ENCODE data around the gene GRXCR1. TPM values are rescaled to one million over a fixed set of nuclear protein-coding genes. Genes with fewer than 3 reads are reported as not detected.

The GRXCR1 gene
- total RNA-seq, 2 experiments from 2014 or later = not detected

DNA sequence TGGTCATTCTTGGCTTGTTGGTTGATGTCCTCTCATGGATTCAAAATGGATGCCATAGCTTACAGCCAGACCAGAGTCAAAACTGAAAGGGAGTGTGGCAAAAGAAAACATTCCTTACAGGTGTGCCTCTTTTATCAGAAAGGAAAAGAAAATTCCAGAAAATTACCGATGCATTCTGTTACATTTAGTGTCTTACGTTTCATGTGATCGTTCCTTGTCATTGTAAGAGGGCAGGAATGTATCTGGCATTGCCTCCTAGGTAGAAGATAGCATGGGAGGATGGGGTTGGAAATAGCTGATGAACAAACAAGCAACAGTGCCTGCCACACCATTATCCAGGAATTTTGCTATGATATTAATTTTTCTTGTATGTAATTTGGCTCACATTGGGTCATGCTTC, 13.1 kb downstream of the GRXCR1 start:
- H3K9me3 Mint-ChIP-seq = no peaks in the 10 kb centered on the region
- H3K27ac Mint-ChIP-seq = no peak overlapping the region
- H3K4me1 Mint-ChIP-seq (ENCODE audit: low read depth) = no peaks in the 10 kb centered on the region
- no peak for DNase-seq
- H3K36me3 Mint-ChIP-seq (ENCODE audit: low read depth) = no peaks in the 10 kb centered on the region
- CTCF ChIA-PET = no interaction called here
- intact Hi-C loops (cut with micrococcal nuclease) = no loop called here
- H3K4me3 Mint-ChIP-seq = no peak overlapping the region
- H3K27me3 Mint-ChIP-seq (ENCODE audit: low read depth) = peaks cover 14% of the 10 kb centered on the region

DNA sequence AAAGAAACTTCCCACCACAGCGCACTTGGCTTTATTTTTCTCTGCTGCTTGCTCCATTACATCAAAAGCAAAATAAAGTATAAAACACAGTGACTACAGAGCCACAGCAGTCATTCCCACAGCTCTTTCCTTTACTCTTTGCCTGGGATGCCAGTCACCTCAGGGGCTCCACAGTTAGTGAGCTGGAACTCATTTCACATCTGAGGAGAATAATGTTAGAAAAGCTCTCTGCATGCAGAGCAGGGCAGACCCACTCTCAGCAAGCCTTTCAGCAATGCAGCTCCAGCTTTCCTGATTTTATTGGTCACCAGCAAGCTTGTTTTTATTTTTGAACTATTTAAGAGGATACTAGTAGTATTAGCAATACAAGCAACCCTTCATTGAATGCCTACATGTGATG, 13.8 kb downstream of the GRXCR1 start:
- DNase-seq = no peak
- CTCF ChIA-PET = no interaction called here
- no peaks in the 10 kb centered on the region for H3K36me3 Mint-ChIP-seq (ENCODE audit: low read depth)
- peaks cover 14% of the 10 kb centered on the region for H3K27me3 Mint-ChIP-seq (ENCODE audit: low read depth)
- intact Hi-C loops (cut with micrococcal nuclease) = no loop called here
- H3K4me3 Mint-ChIP-seq = no peak overlapping the region
- H3K4me1 Mint-ChIP-seq (ENCODE audit: low read depth) = no peaks in the 10 kb centered on the region
- H3K27ac Mint-ChIP-seq = no peak overlapping the region
- no peaks in the 10 kb centered on the region for H3K9me3 Mint-ChIP-seq

DNA sequence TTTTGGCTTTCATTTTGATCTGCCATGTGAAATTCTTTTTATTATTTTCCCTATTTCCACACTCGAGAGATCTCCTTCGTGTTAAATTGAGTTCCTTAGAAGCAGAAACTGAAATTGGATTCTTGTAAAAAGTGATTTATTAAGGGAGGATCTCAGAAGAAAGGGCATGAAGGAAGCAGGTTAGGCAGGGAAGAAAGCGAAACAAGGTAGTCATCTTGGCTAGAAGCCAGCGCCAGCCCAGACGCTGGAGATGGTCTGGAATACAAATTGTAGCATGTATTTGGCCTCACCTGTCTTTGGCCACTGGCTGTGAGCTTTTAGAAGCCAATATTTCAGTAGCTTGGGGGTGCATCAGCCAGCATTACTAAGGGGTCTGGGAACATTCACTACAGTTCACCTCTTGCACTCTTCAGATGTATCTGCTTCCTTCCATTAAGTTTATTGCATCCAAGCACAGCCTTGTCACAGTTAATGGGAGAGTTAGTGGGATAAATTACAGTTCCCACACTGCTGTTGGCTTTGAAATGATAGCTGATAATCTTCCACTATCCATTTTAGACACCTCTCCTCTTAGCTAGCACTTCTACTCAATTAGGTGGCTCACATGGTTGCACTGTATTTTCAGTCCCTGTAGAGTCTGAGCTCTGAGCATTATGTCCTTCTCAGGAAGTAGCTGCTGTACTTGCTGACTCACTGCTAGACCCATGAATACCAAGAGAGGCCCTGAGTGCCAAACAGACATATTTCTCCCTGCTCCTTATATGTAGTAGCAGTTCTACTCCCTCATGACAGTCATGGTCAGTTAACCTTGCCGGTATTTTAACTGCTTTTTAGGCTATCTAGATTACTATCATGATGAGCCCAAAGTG, 14.6 kb downstream of the GRXCR1 start:
- no peak overlapping the region for H3K4me3 Mint-ChIP-seq
- DNase-seq = no peak
- H3K27me3 Mint-ChIP-seq (ENCODE audit: low read depth) = peaks cover 14% of the 10 kb centered on the region
- CTCF ChIA-PET = no interaction called here
- intact Hi-C loops (cut with micrococcal nuclease) = no loop called here
- H3K27ac Mint-ChIP-seq = no peak overlapping the region
- H3K4me1 Mint-ChIP-seq (ENCODE audit: low read depth) = no peaks in the 10 kb centered on the region
- H3K9me3 Mint-ChIP-seq = no peaks in the 10 kb centered on the region
- H3K36me3 Mint-ChIP-seq (ENCODE audit: low read depth) = no peaks in the 10 kb centered on the region

DNA sequence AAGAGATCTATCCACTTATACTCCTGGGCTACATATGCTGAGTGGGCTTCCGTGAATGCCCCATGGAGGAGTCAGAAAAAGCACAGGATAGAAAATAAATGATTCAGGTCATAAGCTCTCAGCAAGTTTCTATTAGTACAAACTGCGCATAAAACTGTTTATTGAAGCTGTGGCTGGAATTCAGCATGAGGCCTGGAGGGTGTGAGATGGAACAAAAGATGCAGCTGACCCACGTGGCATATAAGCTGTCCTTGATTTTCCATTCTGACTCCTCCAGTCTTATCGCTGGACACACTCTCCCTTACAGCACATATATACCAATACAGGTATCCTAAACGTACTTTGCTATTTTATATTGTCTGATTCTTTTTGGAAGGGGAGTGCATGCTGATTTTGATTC, 17.9 kb downstream of the GRXCR1 start:
- H3K4me1 Mint-ChIP-seq (ENCODE audit: low read depth) = no peaks in the 10 kb centered on the region
- intact Hi-C loops (cut with micrococcal nuclease) = no loop called here
- H3K9me3 Mint-ChIP-seq = no peaks in the 10 kb centered on the region
- H3K4me3 Mint-ChIP-seq = no peak overlapping the region
- no peaks in the 10 kb centered on the region for H3K36me3 Mint-ChIP-seq (ENCODE audit: low read depth)
- CTCF ChIA-PET = no interaction called here
- H3K27me3 Mint-ChIP-seq (ENCODE audit: low read depth) = peaks cover 14% of the 10 kb centered on the region
- no peak overlapping the region for H3K27ac Mint-ChIP-seq
- no peak for DNase-seq

DNA sequence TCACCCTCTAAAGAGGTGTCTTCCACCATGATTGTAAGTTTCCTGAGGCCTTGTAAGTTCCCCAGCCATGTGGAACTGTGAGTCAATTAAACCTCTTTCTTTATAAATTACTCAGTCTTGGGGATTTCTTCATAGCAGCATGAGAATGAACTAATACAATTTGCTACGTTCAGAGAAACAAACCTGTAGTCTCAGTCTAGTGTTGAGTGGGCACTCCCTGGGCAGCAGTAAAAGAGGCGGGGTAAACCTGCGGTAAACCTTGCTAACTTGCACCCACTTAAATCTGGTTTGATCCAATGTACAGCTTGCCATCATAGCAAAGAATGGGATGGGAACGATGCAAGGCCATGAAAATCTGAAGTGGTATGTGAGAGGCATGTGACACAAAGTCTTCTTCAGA, 22.4 kb downstream of the GRXCR1 start:
- no peak overlapping the region for H3K27ac Mint-ChIP-seq
- no peaks in the 10 kb centered on the region for H3K4me1 Mint-ChIP-seq (ENCODE audit: low read depth)
- no peak overlapping the region for H3K4me3 Mint-ChIP-seq
- H3K9me3 Mint-ChIP-seq = no peaks in the 10 kb centered on the region
- H3K36me3 Mint-ChIP-seq (ENCODE audit: low read depth) = no peaks in the 10 kb centered on the region
- H3K27me3 Mint-ChIP-seq (ENCODE audit: low read depth) = peaks cover 7% of the 10 kb centered on the region
- CTCF ChIA-PET = no interaction called here
- no peak for DNase-seq
- intact Hi-C loops (cut with micrococcal nuclease) = no loop called here

DNA sequence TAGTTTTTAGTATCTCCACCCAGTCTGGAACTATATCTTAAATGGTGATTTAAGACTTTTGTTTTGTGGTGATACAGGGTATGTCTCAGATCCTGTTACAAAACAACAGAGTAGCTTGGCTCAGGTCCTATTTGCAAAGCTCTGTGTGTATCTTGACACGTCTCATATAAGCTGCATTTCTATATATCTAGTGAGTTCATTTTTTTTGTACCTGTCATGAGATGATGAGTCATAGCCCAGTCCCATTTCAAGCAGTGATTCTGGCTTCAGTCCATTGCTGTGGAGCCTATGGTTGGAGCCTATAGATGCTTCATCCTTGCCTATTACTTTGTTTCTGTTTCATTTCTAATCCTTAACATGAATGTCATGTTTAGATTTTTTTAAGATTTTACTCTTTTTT, 23.0 kb downstream of the GRXCR1 start:
- Mint-ChIP-seq H3K36me3 (ENCODE audit: low read depth) (no peaks in the 10 kb centered on the region), H3K4me1 (ENCODE audit: low read depth) (no peaks in the 10 kb centered on the region), H3K27ac (no peak overlapping the region), H3K27me3 (ENCODE audit: low read depth) (peaks cover 1% of the 10 kb centered on the region), H3K4me3 (no peak overlapping the region), H3K9me3 (no peaks in the 10 kb centered on the region)
- CTCF ChIA-PET = no interaction called here
- no peak for DNase-seq
- intact Hi-C loops (cut with micrococcal nuclease) = no loop called here

DNA sequence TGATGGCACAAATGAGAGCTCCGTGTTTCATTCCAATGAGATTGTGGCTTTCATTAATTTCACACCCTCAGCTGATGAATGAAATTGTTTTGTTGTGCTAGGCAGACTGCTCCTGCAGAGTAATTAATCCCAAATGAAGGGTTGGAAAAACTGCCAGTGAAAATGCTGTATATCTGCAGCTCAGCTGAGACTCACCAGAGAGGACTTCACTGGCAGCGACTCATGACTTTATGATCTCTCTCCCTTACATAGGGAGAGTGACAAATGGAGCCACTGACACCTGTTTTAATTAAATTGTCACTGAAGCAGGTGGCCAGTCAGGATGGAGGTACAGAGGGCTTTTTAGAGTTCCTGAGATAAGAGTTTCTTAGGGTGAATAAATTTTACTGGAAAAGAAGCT, 24.8 kb downstream of the GRXCR1 start:
- no peaks in the 10 kb centered on the region for H3K4me1 Mint-ChIP-seq (ENCODE audit: low read depth)
- CTCF ChIA-PET = no interaction called here
- no peaks in the 10 kb centered on the region for H3K36me3 Mint-ChIP-seq (ENCODE audit: low read depth)
- H3K27ac Mint-ChIP-seq = no peak overlapping the region
- H3K9me3 Mint-ChIP-seq = no peaks in the 10 kb centered on the region
- intact Hi-C loops (cut with micrococcal nuclease) = no loop called here
- DNase-seq = no peak
- no peaks in the 10 kb centered on the region for H3K27me3 Mint-ChIP-seq (ENCODE audit: low read depth)
- H3K4me3 Mint-ChIP-seq = no peak overlapping the region

DNA sequence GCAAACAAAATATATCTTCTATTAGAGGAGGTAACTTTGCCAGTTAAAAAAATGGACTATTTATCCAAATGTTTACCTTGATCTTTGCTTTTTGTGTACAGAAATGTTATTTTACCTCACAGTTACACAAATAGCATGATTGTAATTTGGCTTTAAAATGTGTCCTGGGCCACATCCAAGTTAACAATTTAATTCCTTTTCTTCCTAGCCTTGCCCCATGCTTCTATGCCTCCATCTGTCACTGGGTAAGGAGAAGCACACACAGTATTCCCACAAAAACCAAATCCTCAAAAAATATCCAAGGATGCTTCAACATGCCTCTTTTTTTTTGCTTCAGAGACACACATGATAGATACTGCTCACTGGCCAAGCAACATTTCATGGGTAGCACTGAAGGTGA, 30.9 kb downstream of the GRXCR1 start:
- intact Hi-C loops (cut with micrococcal nuclease) = no loop called here
- Mint-ChIP-seq H3K4me3 (no peak overlapping the region), H3K27me3 (ENCODE audit: low read depth) (peaks cover 2% of the 10 kb centered on the region), H3K27ac (no peak overlapping the region), H3K9me3 (no peaks in the 10 kb centered on the region), H3K36me3 (ENCODE audit: low read depth) (no peaks in the 10 kb centered on the region), H3K4me1 (ENCODE audit: low read depth) (no peaks in the 10 kb centered on the region)
- no peak for DNase-seq
- CTCF ChIA-PET = no interaction called here

DNA sequence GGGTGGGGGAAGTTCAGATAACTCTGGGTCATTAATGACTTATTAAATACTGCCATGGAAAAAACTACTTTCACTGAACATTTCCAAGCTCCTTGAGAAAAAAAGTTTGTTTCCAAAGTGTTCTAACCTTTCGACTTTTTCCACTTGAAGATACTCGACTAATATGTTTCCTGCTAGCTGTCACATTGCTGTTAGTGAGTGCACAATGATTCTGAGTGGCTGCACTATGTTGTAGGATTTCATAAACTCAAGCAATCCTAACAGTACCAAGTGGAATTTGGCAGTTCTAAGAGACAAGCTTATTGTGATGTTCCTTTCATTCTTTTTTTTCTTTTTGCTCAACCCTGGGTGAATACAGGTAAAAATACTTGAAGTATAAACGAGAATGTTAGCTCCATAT, 33.4 kb downstream of the GRXCR1 start:
- no peaks in the 10 kb centered on the region for H3K4me1 Mint-ChIP-seq (ENCODE audit: low read depth)
- H3K9me3 Mint-ChIP-seq = no peaks in the 10 kb centered on the region
- H3K27ac Mint-ChIP-seq = no peak overlapping the region
- no peak overlapping the region for H3K4me3 Mint-ChIP-seq
- CTCF ChIA-PET = no interaction called here
- no peak for DNase-seq
- H3K27me3 Mint-ChIP-seq (ENCODE audit: low read depth) = peaks cover 4% of the 10 kb centered on the region
- H3K36me3 Mint-ChIP-seq (ENCODE audit: low read depth) = no peaks in the 10 kb centered on the region
- intact Hi-C loops (cut with micrococcal nuclease) = no loop called here

DNA sequence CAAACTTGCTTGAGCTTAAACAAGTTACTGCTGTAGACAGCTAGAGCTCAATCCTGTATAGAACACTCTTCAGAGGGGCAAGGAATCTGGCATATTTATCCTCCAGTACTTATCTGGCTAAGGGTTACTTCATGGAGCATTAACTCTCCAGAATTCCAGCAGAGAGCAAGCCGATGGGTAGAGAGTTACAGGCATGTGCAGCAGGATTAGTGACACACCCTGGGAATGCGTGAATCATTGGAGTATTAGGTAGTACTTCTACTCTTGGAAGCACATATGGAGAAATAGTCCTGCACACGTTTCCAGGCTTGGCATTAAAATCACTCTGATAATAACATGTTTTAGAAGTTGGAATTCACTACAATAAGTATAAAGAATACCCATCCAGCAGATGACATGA, 35.4 kb downstream of the GRXCR1 start:
- no peaks in the 10 kb centered on the region for H3K9me3 Mint-ChIP-seq
- H3K4me1 Mint-ChIP-seq (ENCODE audit: low read depth) = no peaks in the 10 kb centered on the region
- no peak for DNase-seq
- intact Hi-C loops (cut with micrococcal nuclease) = no loop called here
- CTCF ChIA-PET = no interaction called here
- H3K36me3 Mint-ChIP-seq (ENCODE audit: low read depth) = no peaks in the 10 kb centered on the region
- no peak overlapping the region for H3K27ac Mint-ChIP-seq
- H3K27me3 Mint-ChIP-seq (ENCODE audit: low read depth) = peaks cover 10% of the 10 kb centered on the region
- H3K4me3 Mint-ChIP-seq = no peak overlapping the region

DNA sequence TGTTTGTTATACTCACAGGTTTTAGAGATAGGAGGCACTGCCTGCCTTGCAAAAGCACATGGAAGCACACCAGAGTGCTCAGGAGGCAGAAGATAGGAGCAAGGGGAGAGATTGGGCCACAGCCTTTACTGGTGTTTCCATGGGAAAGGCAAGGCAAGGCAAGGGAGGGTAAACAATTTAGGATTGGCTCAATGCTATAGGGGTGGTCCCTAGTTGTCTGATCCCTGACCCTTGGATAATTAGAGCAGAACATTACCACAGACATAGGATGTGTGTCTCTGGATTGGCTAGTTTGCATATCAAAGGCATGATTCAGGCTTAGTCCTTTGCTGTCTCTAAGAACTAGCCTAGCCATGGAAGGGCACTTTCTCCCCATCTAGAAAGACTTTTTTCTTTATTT, 36.1 kb downstream of the GRXCR1 start:
- H3K36me3 Mint-ChIP-seq (ENCODE audit: low read depth) = no peaks in the 10 kb centered on the region
- intact Hi-C loops (cut with micrococcal nuclease) = no loop called here
- no peak overlapping the region for H3K4me3 Mint-ChIP-seq
- DNase-seq = no peak
- H3K9me3 Mint-ChIP-seq = no peaks in the 10 kb centered on the region
- no peaks in the 10 kb centered on the region for H3K4me1 Mint-ChIP-seq (ENCODE audit: low read depth)
- no peak overlapping the region for H3K27ac Mint-ChIP-seq
- CTCF ChIA-PET = no interaction called here
- H3K27me3 Mint-ChIP-seq (ENCODE audit: low read depth) = peaks cover 10% of the 10 kb centered on the region

DNA sequence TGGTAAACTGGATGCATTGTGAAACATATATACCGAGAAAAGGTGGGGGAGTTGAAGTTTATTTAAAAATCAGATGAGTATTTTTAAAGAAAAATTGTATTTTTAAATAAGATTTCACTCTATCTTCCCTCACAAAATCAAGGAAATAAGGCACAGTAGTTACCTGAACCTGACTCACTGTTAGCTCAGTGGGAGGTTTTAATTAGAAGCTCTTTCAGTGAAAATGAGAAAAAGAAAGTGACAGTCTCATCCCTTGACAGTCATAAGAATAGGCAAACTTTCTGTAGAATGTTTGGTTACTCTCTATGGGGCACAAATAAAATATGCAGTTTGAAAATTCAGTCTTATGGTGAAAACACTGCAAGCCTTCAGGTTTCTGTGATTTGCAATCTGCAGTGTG, 49.7 kb downstream of the GRXCR1 start:
- Mint-ChIP-seq H3K36me3 (ENCODE audit: low read depth) (no peaks in the 10 kb centered on the region), H3K9me3 (no peaks in the 10 kb centered on the region)
- CTCF ChIA-PET = no interaction called here

DNA sequence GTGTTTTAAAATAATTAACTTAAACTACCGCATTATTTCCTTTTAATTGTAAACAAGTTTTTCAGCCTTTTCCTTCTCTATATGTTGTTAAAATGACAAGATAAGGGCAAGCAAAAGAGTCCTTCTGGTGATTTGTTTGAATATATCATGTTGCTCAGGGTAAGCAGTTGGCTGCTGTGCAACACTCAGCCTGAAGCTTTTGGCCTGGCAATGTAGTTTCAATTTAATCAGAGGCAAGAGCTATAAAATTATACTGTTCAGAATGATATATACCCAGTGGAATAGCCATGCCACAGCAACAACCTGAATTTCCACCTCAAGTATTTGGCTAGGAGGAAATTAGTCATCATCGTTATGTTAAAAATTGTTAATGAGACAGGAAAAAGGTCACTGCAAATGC, 53.4 kb downstream of the GRXCR1 start:
- peaks cover 4% of the 10 kb centered on the region for H3K27me3 Mint-ChIP-seq (ENCODE audit: low read depth)
- no peak for DNase-seq
- H3K36me3 Mint-ChIP-seq (ENCODE audit: low read depth) = no peaks in the 10 kb centered on the region
- intact Hi-C loops (cut with micrococcal nuclease) = no loop called here
- H3K27ac Mint-ChIP-seq = no peak overlapping the region
- no peaks in the 10 kb centered on the region for H3K9me3 Mint-ChIP-seq
- no peaks in the 10 kb centered on the region for H3K4me1 Mint-ChIP-seq (ENCODE audit: low read depth)
- no peak overlapping the region for H3K4me3 Mint-ChIP-seq
- CTCF ChIA-PET = no interaction called here

More for the DNA sequence above, 49.7 kb downstream of the GRXCR1 start:
- Mint-ChIP-seq H3K27me3 (ENCODE audit: low read depth) (peaks cover 7% of the 10 kb centered on the region), H3K4me3 (no peak overlapping the region), H3K4me1 (ENCODE audit: low read depth) (no peaks in the 10 kb centered on the region), H3K27ac (no peak overlapping the region)
- intact Hi-C loops (cut with micrococcal nuclease) = no loop called here
- no peak for DNase-seq
